NCI-H146 treated with DMSO at 0.1 percent for 48 hours (cell line): ENCODE measurements around the gene SREK1IP1.

Experiments
- DNase-seq: peaks from one replicate; lab custom pipeline; 2025; ENCODE audit not compliant: unreplicated experiment; lab: John Stamatoyannopoulos, UW

The SREK1IP1 gene

DNA sequence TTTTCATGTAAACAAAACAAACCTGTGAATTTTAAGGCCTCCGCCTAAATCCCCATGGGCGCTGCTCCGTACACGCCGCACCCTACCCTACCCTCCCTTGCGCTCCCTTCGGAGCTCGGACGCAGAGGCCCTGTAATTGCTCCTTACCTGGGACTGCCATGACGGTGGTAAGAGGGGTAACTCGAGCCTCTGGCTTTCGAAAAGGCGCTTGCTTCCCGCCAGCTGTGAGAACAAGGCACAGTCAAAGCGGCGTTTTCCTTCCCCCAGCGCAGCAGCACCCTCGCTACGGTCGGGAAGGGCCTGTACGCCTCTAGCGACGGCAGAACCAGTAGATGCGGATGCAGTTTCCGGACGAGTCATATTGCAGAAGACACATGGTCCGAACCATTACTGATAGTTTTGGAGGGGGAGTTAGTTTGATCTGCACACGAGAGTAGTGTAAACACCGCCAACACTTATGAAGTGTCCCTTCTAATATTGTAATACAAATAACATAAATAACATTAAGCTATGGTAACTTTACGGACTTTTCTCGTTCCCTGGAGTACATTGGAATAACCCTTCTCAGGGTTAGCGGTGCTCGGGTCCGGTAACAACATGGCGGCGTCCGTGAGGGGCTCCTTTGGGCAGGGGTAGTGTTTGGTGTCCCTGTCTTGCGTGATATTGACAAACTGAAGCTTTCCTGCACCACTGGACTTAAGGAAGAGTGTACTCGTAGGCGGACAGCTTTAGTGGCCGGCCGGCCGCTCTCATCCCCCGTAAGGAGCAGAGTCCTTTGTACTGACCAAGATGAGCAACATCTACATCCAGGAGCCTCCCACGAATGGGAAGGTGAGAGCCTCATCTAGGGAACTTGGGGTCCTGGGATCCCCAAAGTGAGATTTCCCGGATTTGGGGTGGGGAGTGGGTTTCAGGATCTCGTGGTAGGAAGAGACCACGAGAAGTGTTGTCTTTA is at the start of gene SREK1IP1, which contains the start of gene CWC27:
TSS of gene SREK1IP1 (minus strand) at position 334 of the 955 bp plus-strand sequence. CDS start at position 160, 174 bp downstream.
TSS of gene CWC27 (plus strand) at position 573 of the 955 bp plus-strand sequence. CDS start at position 790, 217 bp downstream.
- DNase-seq, result peak; percentile 85

DNA sequence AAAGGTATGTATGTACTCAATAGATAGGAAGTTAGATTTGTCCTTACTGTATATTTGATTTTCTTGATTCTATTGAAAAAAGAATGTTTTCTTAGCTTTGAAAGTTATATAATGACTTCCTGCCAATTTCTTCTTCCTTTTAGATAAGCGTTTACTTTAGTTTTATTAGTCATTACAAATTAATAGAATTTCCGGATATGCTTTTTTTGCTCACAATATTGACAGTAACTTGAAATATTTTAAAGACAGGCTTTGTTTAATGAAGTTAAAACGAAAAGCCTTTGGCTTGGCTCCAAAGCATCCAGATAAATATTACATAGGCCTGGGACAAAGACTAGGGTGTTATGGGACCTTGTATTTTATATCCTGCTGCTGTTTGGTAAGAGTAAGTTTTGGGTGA is 49.8 kb upstream of the SREK1IP1 start:
- DNase-seq, result no peak

GRCh38 chr5:64814073-64814472 is 45.6 kb upstream of the SREK1IP1 start:
- DNase-seq, result no peak

DNA sequence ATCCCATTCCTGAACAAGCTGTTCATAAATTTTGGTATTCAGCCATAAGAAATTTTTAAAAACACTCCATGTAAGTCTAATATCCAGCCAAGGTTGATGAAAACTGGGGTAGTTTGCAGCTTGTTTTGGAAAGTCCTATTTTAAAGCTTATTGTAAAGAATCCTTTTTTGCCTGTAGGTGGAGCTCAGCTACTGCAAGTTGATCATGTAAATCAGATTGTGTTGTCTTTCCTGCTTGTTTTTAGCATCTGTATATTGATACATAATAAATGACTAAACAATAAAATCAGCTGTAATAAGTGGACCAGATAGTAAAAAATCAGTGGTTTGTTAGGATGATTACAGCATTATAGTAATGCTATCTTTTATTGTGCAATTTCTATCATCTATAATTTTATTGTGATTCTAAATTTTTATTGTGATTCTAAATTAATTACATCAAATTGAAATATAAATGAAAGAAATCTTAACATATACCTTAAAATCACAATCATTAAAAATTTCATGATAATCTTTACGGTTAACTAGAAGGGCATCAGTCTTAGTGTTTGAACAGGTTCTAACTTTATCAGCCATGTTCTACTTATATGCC is 42.7 kb upstream of the SREK1IP1 start:
- peak; percentile 58 for DNase-seq

DNA sequence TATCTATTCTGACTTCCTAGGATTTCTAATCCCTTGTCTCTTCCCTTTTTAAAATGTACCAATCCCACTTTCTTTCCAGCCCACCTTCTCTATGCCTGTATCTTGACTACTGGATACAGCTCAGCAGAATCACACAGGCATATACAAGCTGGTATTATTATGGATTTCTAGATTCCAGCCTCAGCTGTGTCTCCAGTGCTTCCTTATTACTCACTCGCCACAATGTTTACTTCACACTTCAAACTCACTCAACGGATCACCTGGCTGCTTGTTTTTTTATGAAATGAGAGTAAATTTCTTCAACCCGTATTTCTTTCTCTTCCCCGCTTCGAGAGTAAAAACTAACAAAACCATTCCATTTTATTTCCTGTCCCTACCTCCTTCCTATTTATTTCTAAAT is 39.0 kb upstream of the SREK1IP1 start:
- no peak for DNase-seq

- no peak for DNase-seq
Measured at GRCh38 chr5:64806537-64806936, 38.0 kb upstream of the SREK1IP1 start.

- DNase-seq, result no peak
Measured at GRCh38 chr5:64800926-64801325, 32.4 kb upstream of the SREK1IP1 start.

DNA sequence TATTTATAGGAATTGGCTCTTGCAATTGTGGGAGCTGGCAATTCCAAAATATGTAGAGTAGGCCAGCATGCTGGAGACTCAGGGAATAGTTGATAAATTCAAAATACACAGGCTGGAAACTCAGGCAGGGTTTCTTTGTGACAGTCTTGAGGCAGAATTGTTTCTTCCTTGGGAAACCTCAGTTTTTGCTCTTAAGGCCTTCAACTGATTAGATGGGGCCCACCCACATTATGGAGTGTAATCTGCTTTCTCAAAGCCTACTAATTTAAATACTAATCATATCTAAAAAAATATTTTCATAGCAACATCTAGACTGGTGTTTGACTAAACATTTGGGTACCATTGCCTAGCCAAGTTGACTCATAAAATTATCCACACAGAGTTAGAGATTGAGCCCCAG is 27.8 kb upstream of the SREK1IP1 start:
- no peak for DNase-seq

DNA sequence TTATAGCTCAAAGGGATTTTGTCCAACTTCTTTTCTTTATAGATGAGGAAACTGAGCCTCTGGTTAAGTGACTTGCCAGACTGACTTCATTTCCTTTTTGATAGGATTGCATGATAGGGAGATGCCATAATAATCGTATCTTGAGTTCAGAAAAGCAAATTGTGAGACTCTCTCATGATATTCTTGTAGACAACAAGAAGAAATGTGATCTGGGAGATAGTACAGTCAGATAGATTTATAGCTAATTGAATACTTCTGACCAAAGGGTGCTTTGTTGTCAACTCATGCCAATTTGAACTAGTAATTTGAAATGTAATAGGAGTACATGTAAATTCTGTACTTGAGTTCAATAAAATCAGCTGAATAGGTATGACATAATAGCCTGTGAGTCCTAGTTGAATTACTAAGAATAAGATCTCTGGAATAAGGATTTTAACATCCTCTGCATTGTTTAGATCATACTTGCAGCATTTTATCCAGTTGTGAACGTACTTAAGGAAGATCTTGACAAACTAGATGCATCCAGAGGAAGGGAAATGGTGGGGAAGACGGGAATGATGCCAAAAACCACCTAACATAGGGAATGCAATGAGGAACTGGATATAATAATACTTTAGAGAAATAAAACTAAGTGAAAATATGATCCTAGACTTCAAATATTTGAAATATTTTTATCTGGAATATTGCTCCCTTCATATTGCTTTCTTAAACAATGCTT is 25.7 kb upstream of the SREK1IP1 start:
- DNase-seq, result no peak

DNA sequence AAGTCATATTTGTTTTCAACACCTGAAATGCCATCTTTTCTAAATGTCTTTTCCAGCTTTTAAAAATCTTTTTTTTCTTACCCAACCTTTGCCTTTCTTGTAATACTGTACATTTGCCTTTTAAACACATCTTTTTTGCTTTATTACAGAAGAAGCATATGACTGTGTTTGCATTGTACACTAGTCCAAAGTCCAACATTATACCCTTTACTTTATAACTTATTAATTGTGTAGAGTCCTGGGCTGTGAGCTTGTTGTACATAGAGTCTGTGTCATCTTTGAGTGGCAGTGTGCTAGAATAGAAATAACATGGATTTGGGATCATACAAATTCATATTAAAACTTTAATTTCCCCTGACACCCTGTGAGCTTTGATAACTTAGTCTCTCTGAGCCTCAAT is 24.0 kb upstream of the SREK1IP1 start:
- DNase-seq, result no peak

- no peak for DNase-seq
Measured at GRCh38 chr5:64790210-64790609, 21.7 kb upstream of the SREK1IP1 start.

GRCh38 chr5:64789457-64789856 is 21.0 kb upstream of the SREK1IP1 start:
- DNase-seq, result no peak

- no peak for DNase-seq
Measured at GRCh38 chr5:64788156-64788555, 19.7 kb upstream of the SREK1IP1 start.

GRCh38 chr5:64786372-64786771 is 17.9 kb upstream of the SREK1IP1 start:
- no peak for DNase-seq

DNA sequence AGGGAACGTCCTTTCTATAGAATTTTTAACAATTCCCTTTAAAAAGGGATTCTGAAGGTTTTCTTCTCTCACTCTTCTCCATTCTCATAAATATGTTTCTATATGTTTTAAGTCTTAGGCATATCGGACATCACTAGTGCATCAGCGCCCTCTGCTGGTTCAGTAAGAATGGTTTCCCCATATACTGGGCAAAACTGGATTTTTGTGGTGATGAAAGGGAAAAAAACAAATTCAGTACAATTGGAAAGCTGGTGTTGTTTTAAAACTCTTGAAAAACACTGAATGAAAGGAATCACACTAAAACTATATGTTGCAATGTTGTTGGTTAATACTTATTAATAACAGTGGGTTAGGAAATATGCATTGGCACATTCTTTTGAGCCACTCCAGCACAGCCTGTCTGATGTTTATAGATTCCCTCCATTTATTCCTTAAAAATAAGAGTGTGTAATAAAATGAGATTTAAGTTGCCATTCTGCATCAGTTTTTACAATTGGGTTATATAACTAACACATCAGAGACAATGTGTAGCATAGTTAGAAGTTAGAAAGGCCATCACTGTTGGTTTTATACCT is 16.0 kb upstream of the SREK1IP1 start:
- DNase-seq, result peak; percentile 53

- no peak for DNase-seq
Measured at GRCh38 chr5:64775291-64775690, 6.8 kb upstream of the SREK1IP1 start.

- no peak for DNase-seq
Measured at GRCh38 chr5:64773533-64773932, 5.0 kb upstream of the SREK1IP1 start.

DNA sequence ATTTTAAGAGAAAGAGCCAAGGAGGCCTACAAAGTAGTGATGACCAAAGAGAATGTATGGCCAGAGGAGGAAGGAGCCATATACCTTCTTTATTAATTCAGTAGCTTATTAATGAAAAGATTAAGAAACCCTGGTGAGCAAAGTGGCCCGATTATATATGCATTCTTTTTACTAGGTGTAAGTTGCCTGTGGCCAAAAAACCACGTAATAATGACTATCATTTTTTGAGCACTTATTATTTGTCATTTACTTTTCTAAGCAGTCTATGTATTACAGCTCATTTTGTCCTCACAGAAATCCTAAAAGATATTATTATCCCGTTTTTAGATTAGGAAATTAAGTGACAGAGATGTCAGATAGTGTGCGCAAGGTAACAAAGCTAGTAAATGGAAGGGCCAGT is 3.2 kb upstream of the SREK1IP1 start:
- DNase-seq, result no peak

DNA sequence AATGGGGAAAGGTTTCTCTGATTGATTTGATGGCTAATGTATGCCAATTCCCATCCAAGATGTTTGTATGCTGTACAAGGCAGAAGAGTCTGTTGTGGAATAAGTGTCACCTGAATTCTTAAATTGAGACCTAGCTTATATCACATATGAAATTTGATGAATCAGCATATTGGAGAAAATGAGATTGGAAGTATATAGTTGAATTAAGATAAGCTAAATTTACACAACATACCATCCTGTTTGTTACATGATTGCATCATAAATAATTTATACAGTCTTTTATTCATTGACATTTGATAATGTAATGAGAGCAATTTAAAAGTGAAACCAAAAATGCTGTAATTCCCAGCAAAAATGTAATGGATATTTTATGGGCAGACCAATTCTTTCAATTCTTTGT is 1.4 kb upstream of the SREK1IP1 start:
- no peak for DNase-seq

DNA sequence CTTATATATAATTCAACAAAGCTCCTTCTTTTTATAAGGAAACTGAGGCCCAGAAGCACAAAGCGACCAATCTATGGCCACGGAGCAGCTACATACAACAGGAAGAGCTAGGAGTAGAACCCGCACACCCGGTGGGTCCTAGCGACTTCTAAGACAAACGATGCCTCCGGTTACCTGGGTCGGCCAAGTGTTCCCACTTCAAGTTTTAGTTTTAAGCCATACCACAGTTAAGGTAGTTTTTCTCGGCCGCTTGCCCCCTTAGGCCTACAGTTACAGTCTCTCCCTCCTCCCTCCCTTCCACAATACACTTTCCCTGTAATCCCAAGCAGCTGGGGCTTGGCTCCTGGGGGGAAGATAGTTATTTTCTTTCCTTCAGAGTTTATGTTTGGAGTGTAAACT is 533 bp downstream of the SREK1IP1 start:
- no peak for DNase-seq

DNA sequence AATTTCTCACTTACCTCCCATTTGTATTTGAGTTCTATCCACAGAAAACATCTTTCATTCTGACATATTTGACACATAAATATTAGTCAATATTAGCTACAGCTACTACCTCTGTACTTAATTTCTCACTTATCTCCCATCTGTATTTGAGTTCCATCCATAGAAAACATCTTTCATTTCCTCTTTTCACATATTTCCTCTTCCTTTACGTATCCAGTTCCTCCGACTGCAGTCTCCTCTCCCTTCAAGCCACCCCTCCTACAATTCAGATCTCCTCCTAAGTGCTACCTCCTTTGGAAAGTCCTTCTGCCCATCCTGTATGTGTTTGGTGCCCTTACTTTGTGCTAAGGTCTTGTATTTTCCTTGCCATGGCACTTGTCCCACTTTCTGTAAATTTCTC is 1.6 kb downstream of the SREK1IP1 start:
- no peak for DNase-seq
